HepG2 (cell line): ENCODE measurements around the gene MARK2. TPM values are rescaled to one million over a fixed set of nuclear protein-coding genes. Genes with fewer than 3 reads are reported as not detected.
A peak's percentile ranks its signal among the peaks of the same experiment; 100 is the strongest.

Source experiments
- ATF7 ChIP-seq, 2 experiments: fragments of 450-650 bp in 1 of 2; sonication (generic) in 1 of 2; formaldehyde crosslinking in 1 of 2; IDR thresholded peaks; 2 replicates each; pipeline versions ENCODE4 v1.4.0 to v1.6.1; 2016 to 2020; ENCODE audit warnings: antibody characterized with exemption in 1 of 2, mild to moderate bottlenecking in 1 of 2, missing genetic modification reagents in 1 of 2
- CENPT ChIP-seq: sonication (generic); formaldehyde crosslinking; IDR thresholded peaks from 2 replicates; pipeline ENCODE4 v1.8.0; 2022; ENCODE audit warnings: low read depth, mild to moderate bottlenecking, moderate library complexity, missing genetic modification reagents
- EP300 ChIP-seq, 3 experiments: sonication (generic) in 1 of 3; formaldehyde crosslinking in 1 of 3; IDR thresholded peaks; 2 replicates each; pipeline versions ENCODE4 v1.5.1 to v1.6.1; 2011 to 2020; ENCODE audit warnings: low read depth in 2 of 3, low read length in 2 of 3, borderline replicate concordance in 1 of 3, improper control_type of control experiment in 1 of 3, mild to moderate bottlenecking in 1 of 3, missing genetic modification reagents in 1 of 3, moderate library complexity in 1 of 3
- FOXP1 ChIP-seq, 2 experiments: fragments of 450-650 bp in 1 of 2; IDR thresholded peaks; 2 replicates each; pipeline ENCODE4 v1.6.1; 2017 to 2018; ENCODE audit warnings: antibody characterized with exemption in 1 of 2
- HNF1A ChIP-seq, 2 experiments: sonication (generic) in 1 of 2; formaldehyde crosslinking in 1 of 2; IDR thresholded peaks; 2 replicates each; pipeline versions ENCODE4 v1.4.0 to v1.6.1; 2016 to 2020; ENCODE audit warnings: borderline replicate concordance in 1 of 2, low read depth in 1 of 2, mild to moderate bottlenecking in 1 of 2, missing genetic modification reagents in 1 of 2
- HNF4A ChIP-seq: sonication (generic); formaldehyde crosslinking; IDR thresholded peaks from 2 replicates; pipeline ENCODE4 v1.4.0; 2020; ENCODE audit warnings: missing genetic modification reagents
- NAIF1 ChIP-seq: sonication (generic); formaldehyde crosslinking; IDR thresholded peaks from 2 replicates; pipeline ENCODE4 v1.5.0; 2020; ENCODE audit warnings: mild to moderate bottlenecking, missing genetic modification reagents, borderline replicate concordance
- NR0B2 ChIP-seq: sonication (generic); formaldehyde crosslinking; IDR thresholded peaks from 2 replicates; pipeline ENCODE4 v1.4.0; 2020; ENCODE audit warnings: mild to moderate bottlenecking, missing genetic modification reagents
- RAD51 ChIP-seq: fragments of 450-650 bp; IDR thresholded peaks from 2 replicates; pipeline ENCODE4 v1.6.1; 2016; ENCODE audit warnings: borderline replicate concordance
- RXRB ChIP-seq: IDR thresholded peaks from 2 replicates; pipeline ENCODE4 v1.6.1; 2016; ENCODE audit warnings: borderline replicate concordance, missing genetic modification reagents, missing compliant biosample characterization
- SIX1 ChIP-seq: sonication (generic); formaldehyde crosslinking; IDR thresholded peaks from 2 replicates; pipeline ENCODE4 v1.4.0; 2020; ENCODE audit warnings: missing genetic modification reagents, borderline replicate concordance
- STAG1 ChIP-seq: sonication (generic); formaldehyde crosslinking; IDR thresholded peaks from 2 replicates; pipeline ENCODE4 v1.4.0; 2020; ENCODE audit warnings: missing genetic modification reagents
- THAP8 ChIP-seq: sonication (generic); formaldehyde crosslinking; IDR thresholded peaks from 2 replicates; pipeline ENCODE4 v1.5.1; 2020; ENCODE audit warnings: missing genetic modification reagents, mild to moderate bottlenecking, borderline replicate concordance
- U2AF1 ChIP-seq: fragments of 200-400 bp; formaldehyde crosslinking; optimal IDR thresholded peaks from 2 replicates; pipeline ENCODE3; 2017; ENCODE audit warnings: mild to moderate bottlenecking, low read depth, low read length
- ZFP91 ChIP-seq: sonication (generic); formaldehyde crosslinking; IDR thresholded peaks from 2 replicates; pipeline ENCODE4 v1.9.0; 2022; ENCODE audit warnings: missing genetic modification reagents, mild to moderate bottlenecking, borderline replicate concordance
- ZMYM3 ChIP-seq: sonication (generic); formaldehyde crosslinking; IDR thresholded peaks from 2 replicates; pipeline ENCODE4 v1.5.1; 2020; ENCODE audit warnings: mild to moderate bottlenecking, missing genetic modification reagents
- ZNF234 ChIP-seq: sonication (generic); formaldehyde crosslinking; conservative IDR thresholded peaks from 2 replicates; pipeline ENCODE4 v1.5.1; 2020; ENCODE audit warnings: mild to moderate bottlenecking, missing genetic modification reagents
- ZNF24 ChIP-seq: fragments of 450-650 bp; IDR thresholded peaks from 2 replicates; pipeline ENCODE4 v1.6.1; 2017; ENCODE audit warnings: antibody characterized with exemption, mild to moderate bottlenecking
- ZNF331 ChIP-seq: sonication (generic); formaldehyde crosslinking; IDR thresholded peaks from 2 replicates; pipeline ENCODE4 v1.4.0; 2020; ENCODE audit warnings: missing genetic modification reagents
- ZNF510 ChIP-seq: sonication (generic); formaldehyde crosslinking; IDR thresholded peaks from 2 replicates; pipeline ENCODE4 v1.4.0; 2020; ENCODE audit warnings: low read depth, mild to moderate bottlenecking, missing genetic modification reagents
- polyA plus RNA-seq, 8 experiments: library from polyadenylated mRNA; depleted of rRNA in 3 of 8; stranded (reverse) in 7 of 8; unstranded in 1 of 8; fragments of >200 nt; fragmentation: Illumina TruSeq in 4 of 8; extraction: Trizol in 4 of 8; gene quantifications; 2 replicates each; pipeline versions ENCODE4 v1.2.1 to v1.2.3, GENCODE V29; 2011 to 2016; ENCODE audit warnings: low read depth in 4 of 8, missing spikeins in 1 of 8, mixed read lengths in 1 of 8; ENCODE audit not compliant: insufficient read depth in 1 of 8
- total RNA-seq, 5 experiments: library from RNA; depleted of rRNA; stranded (reverse); fragments of >200 nt; fragmentation: Illumina TruSeq; extraction: Trizol; gene quantifications; 2 replicates each; pipeline ENCODE4 v1.2.3, GENCODE V29; 2016; ENCODE audit warnings: low read depth in 1 of 5

Gene MARK2
- total and polyA plus RNA-seq, 2 of the 13 experiments (the other 11 are each of a cell fraction or from before 2014, with no cell fraction given), result 13.5 to 13.9 TPM

- TF ChIP-seq HNF4A, result peak; percentile 24; the same call in 1 of the 2 replicates
- no peak for TF ChIP-seq STAG1 (CRISPR knock-in tag)
- no peak for TF ChIP-seq THAP8 (CRISPR knock-in tag)
- no peak for TF ChIP-seq U2AF1
- TF ChIP-seq NR0B2 (CRISPR knock-in tag), result no peak
- 0 out of 2 replicates have a peak, but pooled peaks have one; percentile 11 for TF ChIP-seq RXRB (CRISPR knock-in tag)
- no peak for TF ChIP-seq HNF1A (IDR thresholded peaks at IDR 0.05; ENCODE audit: low read depth)
- no peak for TF ChIP-seq HNF1A (CRISPR knock-in tag; IDR thresholded peaks at IDR 0.05; ENCODE audit: borderline replicate concordance)
- TF ChIP-seq RAD51, result no peak
- no peak for TF ChIP-seq ZMYM3 (CRISPR knock-in tag)
- TF ChIP-seq ZNF331 (CRISPR knock-in tag), result peak; percentile 90; the same call in 1 of the 2 replicates
- no peak for TF ChIP-seq ZNF510 (CRISPR knock-in tag)
- TF ChIP-seq CENPT (CRISPR knock-in tag), result no peak
- no peak for TF ChIP-seq ZFP91 (CRISPR knock-in tag)
- TF ChIP-seq EP300 (IDR thresholded peaks at IDR 0.05; ENCODE audit: low read depth in 2 of 2, low read length in 2 of 2), result peak in 1 of 2 experiments; percentile 52; a peak in 2 of 4 replicates
- TF ChIP-seq EP300 (CRISPR knock-in tag; IDR thresholded peaks at IDR 0.05; ENCODE audit: borderline replicate concordance), result no peak
- TF ChIP-seq ATF7 (IDR thresholded peaks at IDR 0.05), result peak; percentile 72
- no peak for TF ChIP-seq ATF7 (CRISPR knock-in tag; IDR thresholded peaks at IDR 0.05)
- TF ChIP-seq ZNF24, result no peak
- no peak for TF ChIP-seq NAIF1 (CRISPR knock-in tag)
- TF ChIP-seq SIX1, result no peak
- TF ChIP-seq FOXP1 (IDR thresholded peaks at IDR 0.05), result no peak
- TF ChIP-seq FOXP1 (CRISPR knock-in tag; IDR thresholded peaks at IDR 0.05), result peak; percentile 22; the same call in 1 of the 2 replicates
- no peak for TF ChIP-seq ZNF234 (CRISPR knock-in tag)
Observed at GRCh38 chr11:63858628-63859550, 20.0 kb downstream of the MARK2 start (continued).
